GM18858 (cell line): ENCODE results near the gene STK39.

ENCODE experiments used
- ATAC-seq: cut with Tn5 transposase; IDR thresholded peaks from one replicate; pipeline ENCODE4 v1.9.1; 2021; ENCODE audit not compliant: unreplicated experiment

The STK39 gene

GRCh38 chr2:167964650-167965413 lies 282.6 kb downstream of the STK39 start:
- ATAC-seq: no peak

- ATAC-seq: no peak
Observed at GRCh38 chr2:167963899-167964649, 283.3 kb downstream of the STK39 start.

- ATAC-seq: no peak
Observed at GRCh38 chr2:167962436-167963226, 284.8 kb downstream of the STK39 start.

- ATAC-seq: no peak
Observed at GRCh38 chr2:167961536-167962048, 285.8 kb downstream of the STK39 start.

GRCh38 chr2:167960089-167960747 lies 287.2 kb downstream of the STK39 start:
- no peak for ATAC-seq

- ATAC-seq: no peak
Observed at GRCh38 chr2:167957662-167958061, 289.7 kb downstream of the STK39 start.

- no peak for ATAC-seq
Observed at GRCh38 chr2:167955264-167955906, 292.0 kb downstream of the STK39 start.

- no peak for ATAC-seq
Observed at GRCh38 chr2:167954495-167954894, 292.9 kb downstream of the STK39 start.

- no peak for ATAC-seq
Observed at GRCh38 chr2:167953776-167954175, 293.6 kb downstream of the STK39 start.

GRCh38 chr2:167950571-167950970 lies 296.8 kb downstream of the STK39 start:
- no peak for ATAC-seq

GRCh38 chr2:167946441-167946841 lies 301.0 kb downstream of the STK39 start:
- no peak for ATAC-seq

- ATAC-seq: no peak
Observed at GRCh38 chr2:167945660-167946368, 301.6 kb downstream of the STK39 start.

- no peak for ATAC-seq
Observed at GRCh38 chr2:167944825-167945659, 302.4 kb downstream of the STK39 start.

- ATAC-seq: no peak
Observed at GRCh38 chr2:167943897-167944296, 303.5 kb downstream of the STK39 start.

- no peak for ATAC-seq
Observed at GRCh38 chr2:167943368-167943767, 304.0 kb downstream of the STK39 start.

GRCh38 chr2:167942366-167943081 lies 304.9 kb downstream of the STK39 start:
- no peak for ATAC-seq

GRCh38 chr2:167941604-167942003 lies 305.8 kb downstream of the STK39 start:
- ATAC-seq: no peak
